Ecto neural progenitor cell (in vitro differentiated cells): ENCODE measurements around the gene ALDOC.
"Not testable (repeated sequence)": the region's sequence is repeated elsewhere in the genome, so short reads cannot be mapped to it uniquely, and the experiment has no call there.

Experiments
- DNase-seq: peaks from one replicate; pipeline ENCODE4 v3.0.0-alpha.2; 2018; ENCODE audit warnings: low spot score

Gene ALDOC

DNA sequence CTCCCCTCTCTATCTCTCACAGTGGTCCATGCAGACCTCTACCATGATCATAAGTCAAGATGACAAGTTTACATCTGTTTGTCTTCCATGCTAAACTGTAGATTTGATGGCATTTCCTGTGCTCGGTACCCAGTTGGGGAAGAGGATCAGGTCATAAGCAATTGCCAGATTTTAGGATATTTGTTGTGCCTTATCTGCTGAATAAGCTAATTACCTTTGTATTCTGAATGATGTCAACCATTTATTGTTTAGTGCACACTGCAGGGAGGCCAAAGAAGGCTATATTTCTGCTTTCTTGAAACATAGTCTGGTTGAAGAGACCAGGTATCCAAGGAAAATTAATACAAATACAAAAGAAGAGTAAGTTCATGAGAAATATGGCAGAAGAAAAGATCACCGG, 5.8 kb upstream of the ALDOC start:
- no peak for DNase-seq

DNA sequence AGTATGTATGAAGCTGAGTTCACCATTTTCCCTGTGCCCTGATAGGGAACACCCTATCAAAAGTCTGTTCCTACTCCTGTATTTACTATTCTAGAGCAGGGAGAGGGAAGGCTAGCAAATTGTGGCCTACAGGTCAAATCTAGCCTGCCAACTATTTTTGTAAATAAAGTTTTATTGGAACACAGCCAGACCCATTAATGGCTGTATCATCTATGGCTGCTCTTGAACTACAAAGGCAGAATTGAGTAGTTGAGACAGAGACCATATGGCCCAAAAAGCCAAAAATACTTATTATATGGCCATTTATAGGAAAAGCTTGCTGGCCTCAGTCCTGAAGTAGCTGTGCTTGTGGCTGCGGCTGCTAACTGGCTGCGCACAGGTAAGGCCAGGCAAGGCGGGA, 4.3 kb upstream of the ALDOC start:
- DNase-seq: no peak

DNA sequence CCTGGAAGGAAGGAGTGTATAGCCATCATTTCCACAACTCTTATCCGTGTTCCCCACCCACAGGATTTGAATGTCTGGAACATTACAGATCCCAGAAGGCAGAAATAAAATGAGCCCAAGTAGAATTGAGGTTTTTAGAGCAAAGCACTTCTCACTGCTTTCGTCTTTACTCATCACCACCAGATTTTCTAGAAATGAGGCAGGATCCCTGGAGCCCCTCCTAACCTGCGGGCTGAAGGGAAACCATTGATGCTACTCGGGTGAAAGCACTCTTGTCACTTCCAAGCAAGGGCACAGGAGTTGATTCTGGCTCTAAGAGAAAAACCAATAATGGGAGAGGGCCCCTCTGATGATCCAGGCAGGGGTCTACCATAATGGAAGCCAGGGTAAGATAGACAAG, 2.8 kb upstream of the ALDOC start:
- DNase-seq: no peak

DNA sequence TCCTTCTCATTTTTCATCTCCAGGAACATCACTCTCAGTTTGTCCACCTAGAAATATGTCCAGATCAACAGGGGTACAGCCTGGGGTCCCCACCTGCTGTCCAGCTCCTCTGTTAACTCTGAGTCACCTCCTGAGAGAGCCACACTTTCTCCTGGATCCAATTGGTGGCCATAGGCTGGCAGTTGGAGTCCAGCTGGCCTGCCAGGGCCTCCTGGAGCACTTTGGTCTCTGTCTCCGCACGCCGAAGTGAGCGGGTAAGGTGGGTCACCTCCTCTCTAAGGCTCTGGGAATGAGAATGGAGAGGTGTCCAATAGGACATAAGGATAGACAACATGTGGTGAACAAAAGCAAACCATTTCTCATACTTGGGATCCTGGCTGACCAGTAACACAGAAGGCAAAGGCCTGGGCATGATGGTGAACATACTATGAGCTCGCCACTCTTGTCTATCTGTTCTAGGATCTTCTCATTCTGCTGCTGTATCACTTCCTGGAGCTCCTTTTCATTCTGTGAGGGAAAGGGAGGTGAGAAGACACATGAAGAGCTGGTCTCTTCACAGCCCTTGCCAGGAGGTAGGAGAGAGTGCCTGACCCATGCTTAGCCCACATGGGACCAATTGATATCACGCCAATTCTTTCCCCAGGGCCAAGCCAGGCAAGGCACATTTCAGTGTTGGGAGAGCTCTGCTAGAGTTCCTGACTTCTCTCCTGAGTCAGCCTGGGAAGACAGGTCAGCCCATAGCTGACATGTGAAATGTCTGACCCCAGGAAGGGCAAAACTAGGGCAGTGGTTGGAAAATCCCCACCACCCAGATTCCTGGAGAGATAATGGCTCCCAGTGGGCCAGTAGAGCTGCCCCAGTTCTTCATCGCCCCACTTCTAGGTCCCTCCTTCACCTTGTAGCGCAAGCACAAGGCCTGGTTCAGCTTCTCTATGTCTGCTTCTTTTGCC, 1.8 kb upstream of the ALDOC start:
- no peak for DNase-seq

DNA sequence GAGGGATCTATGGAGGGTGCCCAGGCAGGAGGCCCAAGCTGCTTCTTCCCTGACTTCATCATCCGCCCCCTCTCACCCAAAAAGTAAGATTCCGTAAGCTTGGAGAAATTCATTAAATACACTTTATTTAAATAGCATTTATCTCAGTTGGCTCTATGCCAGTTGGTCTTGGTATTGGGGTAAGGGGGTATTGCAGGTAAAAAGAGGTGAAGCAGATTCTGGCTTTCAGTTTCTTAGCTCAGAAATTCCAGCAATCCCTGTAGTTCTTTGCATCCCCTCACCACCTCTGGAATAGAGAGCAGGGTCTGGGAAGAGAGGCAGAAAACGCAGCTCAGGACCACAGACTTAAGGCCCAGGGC, 750 bp upstream of the ALDOC start:
- no peak for DNase-seq

DNA sequence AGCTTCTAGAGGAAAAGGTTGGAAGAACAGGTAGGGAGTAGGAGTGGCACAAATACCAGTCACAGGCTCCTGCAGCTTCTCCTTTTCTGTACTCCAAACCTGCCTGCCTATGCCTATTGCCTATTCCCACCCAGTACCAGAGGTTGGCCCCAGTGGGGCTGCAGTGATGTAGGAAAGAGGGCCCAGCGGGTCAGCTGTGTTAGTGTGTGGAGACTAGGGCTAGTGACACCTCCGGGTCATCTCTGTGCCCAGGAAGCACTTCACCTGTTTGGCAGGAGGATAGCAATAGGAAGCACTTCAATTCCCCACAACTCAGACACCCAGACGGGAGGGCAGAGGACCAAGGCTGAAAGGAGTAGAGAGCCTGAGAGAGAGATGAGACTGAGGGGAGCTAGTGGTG, 679 bp downstream of the ALDOC start:
- not testable (repeated sequence) for DNase-seq

DNA sequence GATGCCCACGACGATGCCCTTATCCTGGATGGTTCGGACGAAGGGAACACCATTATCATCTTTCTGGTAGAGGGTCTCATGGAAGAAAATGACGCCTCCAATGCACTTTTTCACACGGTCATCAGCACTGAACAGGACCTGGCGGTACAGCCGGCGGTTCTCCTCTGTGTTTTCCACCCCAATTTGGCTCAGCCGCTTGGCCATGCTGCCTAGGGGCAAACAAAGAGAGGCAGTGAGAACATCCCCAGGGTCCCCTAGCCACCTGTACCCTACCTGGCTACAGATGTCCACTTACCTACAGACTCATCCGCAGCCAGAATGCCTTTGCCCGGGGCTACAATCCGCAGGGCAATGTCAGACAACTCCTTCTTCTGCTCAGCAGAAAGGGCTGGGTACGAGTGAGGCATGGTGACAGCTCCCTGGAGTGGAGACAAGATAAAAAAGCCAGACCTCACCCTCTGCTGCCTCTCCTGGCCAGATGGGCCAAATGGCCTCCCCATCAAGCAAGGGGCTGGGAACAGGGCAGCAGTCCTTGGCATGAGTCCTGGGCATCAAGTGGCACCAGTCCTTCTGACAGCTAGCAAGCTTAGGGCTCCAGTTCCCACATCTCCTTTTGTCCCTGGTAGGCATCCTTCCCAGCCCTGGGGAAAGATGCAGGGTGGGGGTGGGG, 1.4 kb downstream of the ALDOC start:
- DNase-seq: no peak

DNA sequence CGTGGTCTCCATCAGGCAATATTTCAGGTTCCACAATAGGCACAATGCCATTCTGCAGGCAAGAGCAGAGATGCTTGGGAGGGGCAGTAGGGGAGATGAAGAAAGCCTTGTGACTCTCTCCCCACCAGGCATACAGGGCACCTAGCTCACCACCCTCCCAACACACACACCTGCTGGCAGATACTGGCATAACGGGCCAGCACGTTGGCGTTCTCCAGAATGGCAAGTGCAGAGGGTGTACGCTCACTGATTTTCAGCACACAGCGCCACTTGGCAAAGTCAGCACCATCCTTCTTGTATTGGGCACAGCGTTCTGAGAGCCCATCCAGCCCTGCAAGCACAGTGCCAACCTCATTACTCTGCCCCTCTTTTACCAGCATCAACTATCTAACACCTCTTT, 2.2 kb downstream of the ALDOC start:
- no peak for DNase-seq

DNA sequence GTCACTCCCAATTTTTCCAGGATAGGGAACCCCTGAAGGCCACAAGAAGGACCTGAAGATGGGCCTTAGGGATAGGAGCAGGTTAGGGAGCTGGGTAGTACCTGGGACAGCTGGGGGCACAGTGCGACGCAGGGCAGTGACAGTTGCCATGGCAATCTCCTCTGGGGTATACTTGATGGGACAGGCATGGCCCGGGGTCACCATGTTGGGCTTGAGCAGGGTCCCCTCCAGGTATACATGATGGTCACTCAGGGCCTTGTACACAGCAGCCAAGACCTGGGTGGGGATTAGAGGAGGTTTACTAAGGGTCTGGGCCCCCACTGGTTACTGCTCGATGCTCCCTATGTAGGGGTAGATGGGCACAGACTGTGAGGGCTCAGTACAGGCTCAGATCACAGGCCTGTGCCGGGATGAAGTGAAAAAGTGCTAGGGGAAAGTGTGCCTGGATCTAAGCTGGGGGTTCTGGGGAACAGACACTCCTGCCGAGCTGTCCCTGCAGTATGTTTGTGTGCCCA, 2.7 kb downstream of the ALDOC start:
- DNase-seq: no peak

DNA sequence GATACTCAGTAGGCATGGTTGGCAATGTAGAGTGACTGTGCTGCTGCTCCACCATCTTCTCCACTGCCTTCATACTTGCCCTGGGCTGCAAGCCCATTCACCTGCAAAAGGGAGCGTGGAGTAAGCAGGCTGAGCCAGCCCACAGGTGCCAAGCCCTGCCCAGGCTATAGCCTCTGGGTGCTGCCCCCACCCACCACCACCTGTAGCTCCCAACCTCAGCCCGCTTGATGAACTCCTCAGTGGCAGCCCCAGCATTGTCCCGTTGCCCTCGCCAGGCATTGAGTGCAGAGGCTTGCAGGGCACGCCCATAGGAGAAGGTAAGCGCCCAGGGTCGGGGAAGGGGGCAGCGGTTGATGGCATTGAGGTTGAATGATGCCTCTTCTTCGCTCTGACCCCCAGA, 3.2 kb downstream of the ALDOC start:
- DNase-seq: no peak

DNA sequence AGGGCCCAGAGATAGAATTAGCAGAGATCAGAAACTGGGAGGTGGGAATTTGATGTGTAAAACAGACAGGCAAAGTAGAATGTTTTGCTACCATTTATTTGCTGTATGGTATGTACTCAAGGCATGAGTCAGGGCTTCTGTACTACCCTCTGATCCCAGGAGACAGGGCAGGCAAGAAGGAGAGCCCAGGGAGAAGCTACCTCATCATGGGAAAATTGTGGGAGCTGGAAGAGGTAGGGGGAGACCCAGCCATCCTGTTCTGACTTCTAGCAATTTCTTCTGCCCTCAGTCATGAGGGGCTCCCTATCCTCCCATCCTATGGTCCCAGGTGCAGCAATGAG, 3.7 kb downstream of the ALDOC start:
- DNase-seq: no peak

DNA sequence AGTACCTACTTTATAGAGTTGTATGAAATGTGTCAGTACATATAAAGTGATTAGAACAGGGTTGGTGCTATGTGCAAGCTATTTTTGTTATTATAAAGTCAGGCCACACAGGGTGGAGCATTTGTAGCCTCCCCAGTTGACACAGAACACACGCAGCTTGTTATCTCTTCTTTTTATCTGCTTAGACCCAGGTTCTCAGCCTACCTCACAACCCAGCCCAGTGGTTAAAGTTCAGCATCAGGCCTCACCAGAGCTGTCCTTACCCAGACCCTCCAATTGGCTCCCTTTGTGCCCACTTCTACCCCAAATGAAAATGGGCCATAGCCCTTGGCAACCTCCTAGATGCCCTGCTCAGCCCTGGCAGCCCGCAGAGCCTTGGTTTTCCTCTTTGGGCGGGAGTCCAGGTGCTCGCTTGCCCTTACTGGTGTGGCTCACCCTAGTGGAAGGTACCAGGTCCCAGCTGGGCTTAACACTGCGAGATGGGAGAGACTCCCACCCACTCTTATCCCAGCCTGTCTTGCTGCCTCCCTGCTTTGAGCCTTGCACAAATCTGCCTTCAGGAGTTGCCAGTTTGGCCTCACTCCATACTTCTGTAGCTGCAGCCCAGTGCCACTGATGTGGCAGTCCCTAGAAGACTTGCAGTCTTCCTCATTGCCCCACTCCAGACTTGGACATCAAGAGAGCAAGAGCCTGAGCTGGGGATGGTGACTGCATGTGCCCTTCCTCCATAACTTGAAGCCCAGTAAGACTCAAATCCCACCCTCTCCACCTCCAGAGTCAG, 4.2 kb downstream of the ALDOC start:
- DNase-seq: no peak

DNA sequence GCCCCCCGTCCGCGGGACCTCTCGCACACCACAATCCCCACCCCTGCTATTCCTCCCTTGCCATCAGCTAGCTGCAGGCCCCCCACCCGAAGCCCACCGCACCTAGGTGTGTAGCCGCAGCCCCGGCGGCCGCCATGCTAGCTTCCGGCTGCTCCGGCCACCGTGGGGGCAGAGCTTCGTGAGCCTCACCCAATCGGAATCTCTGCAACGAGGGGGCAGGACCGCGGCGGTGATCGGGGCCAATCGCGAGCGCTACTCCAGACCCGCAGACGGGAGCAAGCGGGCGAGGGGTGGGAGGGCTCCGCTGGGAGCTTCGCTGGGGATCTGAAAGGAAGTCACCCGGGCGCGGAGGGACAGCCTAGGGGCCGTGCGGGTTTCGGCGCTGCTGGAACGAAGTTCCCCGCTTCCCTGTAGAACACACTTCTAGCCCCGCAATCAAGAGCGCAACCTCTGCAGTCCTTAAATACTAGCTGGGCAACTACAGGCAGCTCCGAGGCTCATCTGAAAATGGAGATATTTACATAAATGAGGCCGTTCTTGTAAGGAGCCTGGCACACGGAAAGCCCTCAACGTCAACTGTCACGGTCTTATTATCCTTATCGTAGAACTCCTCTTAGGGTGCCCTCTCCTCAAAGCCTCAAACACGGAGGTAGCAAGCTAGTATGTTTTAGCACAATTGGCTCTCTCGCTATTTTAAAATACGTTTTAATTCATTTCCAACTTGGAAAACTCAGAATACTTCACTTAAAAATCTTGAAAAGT, 5.2 kb downstream of the ALDOC start, which contains the start of gene PIGS:
Gene PIGS (minus strand): TSS at position 164 of the 762 bp plus-strand sequence. CDS start 28 bp downstream, at position 136.
- peak; percentile 99 for DNase-seq

DNA sequence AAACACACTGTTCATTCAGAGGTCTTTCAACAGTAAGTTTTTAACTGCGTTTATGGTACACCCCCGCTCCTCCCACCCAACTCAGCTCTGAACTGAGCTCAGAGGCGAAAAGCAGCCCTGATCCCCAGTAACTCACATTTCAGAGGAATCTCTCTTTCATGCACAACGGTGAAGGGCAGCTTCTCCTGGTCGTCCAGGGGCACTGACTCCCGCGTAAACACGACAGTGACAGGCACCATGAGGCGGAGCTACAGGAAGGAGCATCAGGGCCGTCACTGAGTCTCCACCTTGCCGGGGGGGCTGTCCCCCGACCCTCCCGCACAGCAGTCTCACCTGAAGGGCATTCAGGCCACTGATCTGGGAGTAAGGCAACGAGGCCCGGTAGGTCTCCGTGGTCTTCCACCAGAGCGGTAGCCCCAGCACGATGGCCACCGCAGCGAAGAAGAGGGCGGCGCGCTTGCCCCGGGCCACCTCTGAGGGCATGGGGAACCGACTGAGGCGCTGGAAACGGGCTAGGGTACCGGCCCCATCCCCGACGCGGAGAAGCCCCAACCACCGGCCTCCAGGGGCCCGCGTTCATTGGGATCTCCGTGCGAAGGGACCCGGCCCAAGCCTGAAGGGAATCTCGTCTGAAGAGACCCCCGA, 5.9 kb downstream of the ALDOC start:
- DNase-seq: peak; percentile 74

DNA sequence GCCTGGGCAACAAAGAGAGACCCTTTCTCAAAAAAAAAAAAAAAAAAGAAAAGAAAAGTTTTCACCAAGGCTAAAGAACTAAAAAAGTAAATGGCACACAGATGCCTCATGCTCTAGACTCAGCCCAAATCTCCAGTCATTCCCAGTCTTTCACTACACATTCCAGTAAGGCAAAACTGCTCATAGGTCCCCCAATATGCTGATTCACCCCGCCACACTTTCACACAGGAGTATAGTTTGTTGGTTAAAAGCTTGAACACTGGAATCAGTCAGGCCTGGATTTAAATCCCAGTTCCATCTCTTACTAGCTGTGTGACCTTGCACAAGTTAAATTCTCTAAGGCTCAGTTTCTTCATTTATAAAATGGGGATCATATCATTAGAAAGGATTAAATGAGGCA, 7.2 kb downstream of the ALDOC start:
- no peak for DNase-seq

DNA sequence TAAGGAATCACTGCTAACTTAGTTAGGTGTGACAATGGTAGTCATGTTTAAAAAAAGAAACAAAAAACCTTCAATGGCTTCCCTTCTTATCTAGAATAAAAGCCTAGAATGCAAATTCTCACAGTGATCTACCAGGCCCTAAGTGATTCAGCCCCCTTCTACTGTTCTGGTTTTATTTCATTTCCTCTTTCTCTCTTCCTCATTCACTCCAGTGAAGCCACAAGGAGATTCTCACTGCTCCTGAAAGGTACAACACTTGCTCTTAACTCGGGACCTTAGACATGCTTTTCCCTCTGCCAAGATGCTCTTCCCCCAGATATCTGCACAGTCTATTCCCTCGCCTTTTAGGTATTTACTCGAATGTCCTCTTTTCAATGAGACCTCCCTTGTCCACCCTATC, 9.1 kb downstream of the ALDOC start:
- DNase-seq: no peak

DNA sequence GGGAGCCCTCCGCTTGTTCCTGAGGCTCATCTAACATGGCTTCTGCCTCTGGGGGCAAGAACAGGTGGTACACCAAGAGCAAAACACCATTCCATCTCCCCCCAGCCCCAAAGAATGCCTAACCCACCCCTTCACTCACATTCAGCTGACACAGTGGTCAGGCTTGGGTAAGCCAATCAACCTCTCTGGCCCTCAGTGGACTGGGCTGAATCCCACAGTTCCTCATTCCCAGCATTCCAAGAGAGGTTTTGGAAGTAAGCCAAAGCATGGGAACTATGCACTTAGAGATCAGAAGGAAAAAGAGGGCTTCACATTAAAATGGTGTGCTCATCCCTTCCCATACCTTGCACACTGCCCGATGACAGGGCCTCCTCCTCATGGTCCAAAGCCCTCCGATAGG, 13.2 kb downstream of the ALDOC start:
- no peak for DNase-seq

DNA sequence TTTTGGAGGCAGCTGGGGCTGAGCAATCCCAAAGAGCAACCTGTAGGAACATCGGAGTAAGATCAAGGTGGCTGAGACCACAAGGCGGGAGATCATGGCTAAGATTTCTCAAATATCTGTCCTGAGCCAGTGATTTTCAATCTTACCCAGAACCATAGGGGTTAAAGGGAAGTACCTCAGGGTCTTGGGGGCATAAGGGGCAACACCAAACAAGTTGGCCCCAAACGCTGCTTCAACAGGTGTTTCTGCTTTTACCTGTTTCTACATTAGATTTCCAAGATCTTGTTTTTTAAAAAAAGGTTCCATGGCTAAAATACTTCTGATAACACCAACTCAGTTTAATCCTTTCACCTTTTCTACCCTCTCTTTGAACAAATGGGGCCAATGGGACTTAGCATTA, 21.7 kb downstream of the ALDOC start:
- DNase-seq: no peak

DNA sequence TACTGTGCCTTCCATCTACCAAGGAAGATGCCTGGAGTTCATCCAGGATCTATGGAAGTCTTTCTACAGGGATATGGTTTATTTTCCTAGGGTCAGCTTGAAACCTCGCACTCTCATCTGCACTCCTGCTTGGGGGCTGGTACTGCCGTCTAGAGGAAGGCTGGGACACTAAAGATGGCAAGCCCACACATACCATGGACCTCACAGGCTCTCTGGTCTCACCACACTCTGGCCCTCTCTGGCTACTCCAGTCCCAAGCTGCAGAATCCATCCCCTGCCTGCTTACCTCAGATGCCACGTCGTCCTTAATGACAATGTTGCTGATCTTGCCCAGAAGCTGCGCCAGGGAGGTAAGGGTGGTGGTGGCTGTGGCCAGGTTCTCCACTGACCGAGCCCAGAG, 22.1 kb downstream of the ALDOC start:
- no peak for DNase-seq

DNA sequence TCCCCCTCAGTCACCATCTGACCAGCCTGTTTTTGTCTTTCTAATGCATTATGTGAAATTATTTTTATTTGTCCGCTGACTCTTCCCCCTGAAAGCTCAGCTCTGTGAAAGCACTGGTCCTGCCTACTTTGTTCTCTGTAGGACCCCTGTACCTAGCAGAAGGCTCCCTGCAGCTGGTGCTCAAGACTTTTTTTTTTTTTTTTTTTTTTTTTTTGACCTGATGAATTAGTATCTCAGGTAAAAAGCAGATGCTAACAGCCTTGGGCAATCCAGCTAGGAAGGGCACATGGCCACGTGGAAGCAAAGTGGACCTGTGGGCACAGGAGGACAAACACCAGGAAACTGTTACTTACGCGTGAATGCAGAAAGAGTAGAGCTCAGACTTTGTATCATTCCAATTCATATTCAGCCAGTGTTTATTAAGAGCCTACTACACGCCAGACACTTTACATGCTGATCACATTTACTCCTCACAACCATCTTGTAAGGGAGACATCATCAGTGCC, 23.6 kb downstream of the ALDOC start:
- no peak for DNase-seq
